ENCODE data around the gene SKI. TPM values are rescaled to one million over a fixed set of nuclear protein-coding genes. Genes with fewer than 3 reads are reported as not detected.

The SKI gene
- total RNA-seq, 1 donor from 2014 or later = 13.5 TPM

DNA sequence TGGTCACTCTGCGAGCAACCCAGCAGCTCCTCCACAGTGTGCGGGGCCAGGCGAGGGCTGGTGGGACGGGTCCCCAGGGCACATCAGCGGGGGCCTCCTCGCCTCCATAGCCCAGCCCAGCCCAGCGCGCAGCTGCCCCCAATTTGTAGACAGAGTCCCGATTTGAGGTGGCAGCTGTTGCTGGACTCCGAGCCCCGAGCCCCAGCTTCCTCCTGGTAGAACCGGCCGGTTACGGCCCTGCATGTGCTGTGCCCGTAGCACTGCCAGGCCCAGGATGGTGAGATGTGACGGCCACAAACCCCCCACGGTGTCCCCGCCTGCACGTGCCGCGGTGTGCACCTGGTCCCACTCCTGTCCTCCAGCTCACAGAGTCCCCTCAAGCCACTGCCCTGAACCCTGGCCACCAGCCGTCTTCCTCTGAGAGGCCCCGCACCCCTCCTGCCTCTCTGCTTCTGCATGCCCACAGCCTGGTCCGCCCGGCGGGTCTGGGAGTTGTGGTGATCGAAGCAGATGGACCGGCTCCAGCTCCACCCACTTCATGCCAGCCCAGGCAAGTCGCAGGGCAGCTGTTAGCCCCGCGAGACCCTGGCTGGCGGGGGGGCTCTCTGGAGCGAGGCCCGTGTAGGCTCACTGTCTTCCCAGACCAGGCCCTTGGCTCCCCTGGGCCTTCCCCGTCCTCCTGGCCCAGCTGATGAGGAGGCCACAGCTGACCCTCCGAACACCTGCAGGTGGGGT lies 107.8 kb downstream of the SKI start:
- DNase-seq (ENCODE audit: low read depth) = no peak
- TF ChIP-seq, protein P1, sequence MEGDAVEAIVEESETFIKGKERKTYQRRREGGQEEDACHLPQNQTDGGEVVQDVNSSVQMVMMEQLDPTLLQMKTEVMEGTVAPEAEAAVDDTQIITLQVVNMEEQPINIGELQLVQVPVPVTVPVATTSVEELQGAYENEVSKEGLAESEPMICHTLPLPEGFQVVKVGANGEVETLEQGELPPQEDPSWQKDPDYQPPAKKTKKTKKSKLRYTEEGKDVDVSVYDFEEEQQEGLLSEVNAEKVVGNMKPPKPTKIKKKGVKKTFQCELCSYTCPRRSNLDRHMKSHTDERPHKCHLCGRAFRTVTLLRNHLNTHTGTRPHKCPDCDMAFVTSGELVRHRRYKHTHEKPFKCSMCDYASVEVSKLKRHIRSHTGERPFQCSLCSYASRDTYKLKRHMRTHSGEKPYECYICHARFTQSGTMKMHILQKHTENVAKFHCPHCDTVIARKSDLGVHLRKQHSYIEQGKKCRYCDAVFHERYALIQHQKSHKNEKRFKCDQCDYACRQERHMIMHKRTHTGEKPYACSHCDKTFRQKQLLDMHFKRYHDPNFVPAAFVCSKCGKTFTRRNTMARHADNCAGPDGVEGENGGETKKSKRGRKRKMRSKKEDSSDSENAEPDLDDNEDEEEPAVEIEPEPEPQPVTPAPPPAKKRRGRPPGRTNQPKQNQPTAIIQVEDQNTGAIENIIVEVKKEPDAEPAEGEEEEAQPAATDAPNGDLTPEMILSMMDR (conservative IDR thresholded peaks at IDR 0.05; ENCODE audit: low read depth, low read length) = no peak
- no peak overlapping the region for H3K4me3 ChIP-seq (ENCODE audit: low read depth, low read length)

DNA sequence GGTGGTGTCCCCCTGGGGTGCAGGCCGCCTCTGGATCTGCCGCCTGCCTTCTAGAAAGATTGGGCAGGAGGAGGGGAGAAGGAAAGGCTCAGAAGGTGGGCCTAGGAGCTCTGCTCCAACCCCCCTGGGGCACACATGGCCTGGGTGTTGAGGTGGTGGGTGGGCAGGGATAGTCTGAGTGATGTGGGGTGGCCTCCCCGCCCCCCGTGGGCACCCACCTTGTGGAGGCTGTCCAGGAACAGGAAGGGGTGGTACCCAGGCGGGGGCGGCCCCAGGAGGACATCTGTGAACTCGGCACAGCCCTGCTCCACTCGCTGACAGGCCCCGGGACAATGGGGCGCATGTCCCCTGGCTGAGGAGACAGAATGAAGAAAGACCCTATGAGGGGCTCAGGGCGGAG lies 108.4 kb downstream of the SKI start:
- no peak overlapping the region for H3K4me3 ChIP-seq (ENCODE audit: low read depth, low read length)
- DNase-seq (ENCODE audit: low read depth) = no peak
- TF ChIP-seq, protein P1 (conservative IDR thresholded peaks at IDR 0.05; ENCODE audit: low read depth, low read length) = no peak

DNA sequence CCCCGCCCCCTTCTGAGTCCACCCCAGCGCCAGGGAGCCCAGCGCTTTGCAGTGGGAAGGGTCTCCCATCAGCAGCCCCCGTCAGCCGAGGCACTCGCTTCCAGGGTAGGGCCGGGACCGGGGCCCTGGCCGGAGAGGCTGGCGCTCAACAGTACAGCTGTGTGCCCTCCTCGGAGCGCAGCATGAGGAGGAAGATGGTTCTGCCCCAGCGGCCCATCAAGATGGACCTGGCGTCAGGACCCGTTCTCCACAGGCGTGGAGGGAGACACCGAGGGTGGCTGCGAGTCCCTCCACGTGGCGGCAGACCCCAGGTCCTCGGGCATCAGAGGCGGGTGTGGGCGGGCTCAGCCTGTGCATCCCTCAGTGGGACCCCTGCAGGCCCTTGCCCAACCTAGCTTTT lies 109.0 kb downstream of the SKI start:
- no peak overlapping the region for H3K4me3 ChIP-seq (ENCODE audit: low read depth, low read length)
- DNase-seq (ENCODE audit: low read depth) = no peak
- TF ChIP-seq, protein P1 (conservative IDR thresholded peaks at IDR 0.05; ENCODE audit: low read depth, low read length) = no peak

DNA sequence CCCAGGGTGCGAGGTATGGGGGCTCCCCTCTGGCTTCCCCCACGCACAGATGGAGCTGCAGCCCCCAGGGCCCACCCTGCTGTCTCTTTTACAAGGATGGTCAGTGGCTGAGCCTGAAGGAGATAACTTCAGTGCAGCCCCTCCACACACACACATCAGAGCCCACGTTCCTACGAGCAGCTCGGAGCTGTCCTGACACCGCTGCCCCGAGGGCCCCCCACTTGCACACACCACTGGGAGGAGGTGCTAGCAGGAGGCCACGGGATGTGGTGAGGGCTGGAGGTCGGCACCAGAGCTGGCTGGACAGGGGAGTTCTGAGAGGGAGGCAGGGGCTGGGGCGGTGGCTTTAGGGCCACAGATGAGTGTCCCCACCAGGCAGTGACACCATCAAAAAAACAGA lies 109.4 kb downstream of the SKI start:
- H3K4me3 ChIP-seq (ENCODE audit: low read depth, low read length) = no peak overlapping the region
- TF ChIP-seq, protein P1 (conservative IDR thresholded peaks at IDR 0.05; ENCODE audit: low read depth, low read length) = no peak
- DNase-seq (ENCODE audit: low read depth) = no peak

DNA sequence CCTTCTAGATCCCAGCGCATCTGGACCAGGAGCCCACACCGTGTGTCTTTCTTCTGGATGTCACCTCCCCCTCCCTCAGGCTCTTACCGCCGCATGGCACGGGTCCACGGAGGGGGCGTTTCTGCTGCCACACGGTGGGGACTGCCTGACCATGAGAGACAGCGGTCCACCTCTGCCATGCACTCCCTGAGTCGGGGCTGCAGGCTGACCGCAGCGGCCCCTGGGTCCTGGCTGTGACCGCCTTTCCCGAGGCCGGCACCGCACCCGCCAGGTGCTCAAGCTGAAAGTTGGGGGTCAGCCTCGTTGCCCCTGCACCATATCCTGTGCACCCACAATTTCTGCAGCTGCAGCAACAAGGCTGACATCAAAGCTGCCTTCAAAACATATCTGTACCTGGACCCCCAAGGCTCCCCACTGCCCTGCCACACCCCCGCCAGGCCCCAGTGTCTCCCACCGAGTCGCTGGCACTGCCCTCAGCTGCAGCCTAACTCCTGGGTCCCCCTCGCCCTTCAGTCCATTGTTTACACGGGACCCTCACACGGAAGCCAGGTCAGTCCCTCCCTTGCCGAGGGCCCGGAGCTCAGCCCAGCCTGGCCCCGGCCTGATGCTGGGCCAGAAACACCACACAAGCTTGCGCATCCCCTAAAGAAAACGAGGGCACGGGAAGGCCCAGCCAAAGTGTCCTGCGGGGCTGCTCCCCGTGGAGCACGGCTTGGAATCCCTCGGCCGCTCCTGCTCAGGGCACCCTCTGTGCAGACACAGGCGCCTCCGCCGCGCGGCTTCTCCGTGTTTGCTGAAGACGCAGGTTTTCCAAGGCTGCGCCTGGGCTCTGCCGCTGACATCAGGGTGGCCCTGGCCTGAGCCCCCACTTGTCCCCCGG lies 111.3 kb downstream of the SKI start:
- no peak overlapping the region for H3K4me3 ChIP-seq (ENCODE audit: low read depth, low read length)
- TF ChIP-seq, protein P1 (conservative IDR thresholded peaks at IDR 0.05; ENCODE audit: low read depth, low read length) = no peak
- DNase-seq (ENCODE audit: low read depth) = no peak

DNA sequence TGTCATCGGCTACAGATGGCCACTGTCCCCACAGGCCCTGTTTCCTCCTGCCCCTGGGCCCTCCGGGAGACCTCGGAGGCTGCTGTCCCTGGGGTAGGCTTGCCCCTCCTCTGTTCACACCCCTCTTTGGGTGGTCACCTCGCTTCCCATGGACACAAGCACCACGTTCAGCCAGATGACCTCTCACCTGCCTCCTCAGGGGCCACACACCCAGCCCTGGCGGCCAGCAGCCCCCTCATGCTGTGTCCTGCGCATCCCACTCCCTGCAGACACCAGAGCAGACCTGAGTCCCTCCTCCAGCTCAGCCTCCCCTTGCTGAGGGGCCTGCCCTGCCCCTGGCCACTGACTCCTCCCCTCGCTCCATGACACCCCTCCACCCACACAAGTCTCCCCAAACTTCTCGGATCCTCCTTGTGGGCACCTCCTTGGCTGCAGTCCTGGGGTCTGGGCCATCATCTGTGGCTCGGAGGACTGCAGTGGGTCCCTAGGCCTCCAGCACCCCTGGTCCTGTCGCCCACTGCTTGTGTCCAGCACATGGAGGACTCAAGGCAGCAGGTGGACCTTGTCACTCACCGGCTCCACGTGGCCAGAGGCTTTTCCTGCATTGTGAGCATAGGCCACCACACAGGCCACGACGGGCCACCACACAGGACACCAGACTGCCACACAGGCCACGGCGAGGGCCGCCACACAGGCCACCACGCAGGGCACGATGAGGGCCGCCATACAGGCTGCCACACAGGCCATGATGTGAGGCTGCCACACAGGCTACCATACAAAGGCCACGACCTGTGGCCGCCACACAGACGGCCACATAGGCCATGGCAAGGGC lies 112.2 kb downstream of the SKI start:
- TF ChIP-seq, protein P1 (conservative IDR thresholded peaks at IDR 0.05; ENCODE audit: low read depth, low read length) = no peak
- DNase-seq (ENCODE audit: low read depth) = no peak
- H3K4me3 ChIP-seq (ENCODE audit: low read depth, low read length) = no peak overlapping the region

All from epithelial cell of proximal tubule (primary cell).